ENCODE results near the gene COA6. TPM values are rescaled to one million over a fixed set of nuclear protein-coding genes. Genes with fewer than 3 reads are reported as not detected.

Gene COA6
- polyA plus RNA-seq, 5 donors: 22.7 to 30.8 (median 26.8) TPM

GRCh38 chr1:234405676-234406075 lies 32.4 kb downstream of the COA6 start:
- no peak for DNase-seq

GRCh38 chr1:234406871-234407270 lies 33.6 kb downstream of the COA6 start:
- DNase-seq: no peak

- DNase-seq: no peak
Observed at GRCh38 chr1:234408757-234409156, 35.5 kb downstream of the COA6 start.

- DNase-seq: no peak
Observed at GRCh38 chr1:234409328-234409727, 36.1 kb downstream of the COA6 start.

GRCh38 chr1:234412830-234413229 lies 39.6 kb downstream of the COA6 start:
- DNase-seq: no peak

GRCh38 chr1:234413485-234413884 lies 40.2 kb downstream of the COA6 start:
- no peak for DNase-seq

GRCh38 chr1:234413990-234414389 lies 40.7 kb downstream of the COA6 start:
- no peak for DNase-seq

- DNase-seq: no peak
Observed at GRCh38 chr1:234427950-234428646, 54.8 kb downstream of the COA6 start.

- no peak for DNase-seq
Observed at GRCh38 chr1:234429434-234429806, 56.2 kb downstream of the COA6 start.

GRCh38 chr1:234430691-234431090 lies 57.4 kb downstream of the COA6 start:
- no peak for DNase-seq

GRCh38 chr1:234431255-234431654 lies 58.0 kb downstream of the COA6 start:
- no peak for DNase-seq

GRCh38 chr1:234433563-234434285 lies 60.5 kb downstream of the COA6 start:
- no peak for DNase-seq

Other genes with a start within 250 kb of the COA6 start
- gene TARBP1, start 105.7 kb downstream of the COA6 start, polyA plus RNA-seq (ENCODE audit: insufficient read depth in 1 of 5, insufficient read length in 5 of 5, low replicate concordance in 1 of 5): 100 to 1,000 TPM in 2 of 5 donors, 10 to 100 TPM in 3; 78.3 to 121 (median 85.4) TPM
- gene IRF2BP2, start 236.7 kb downstream of the COA6 start, polyA plus RNA-seq (ENCODE audit: insufficient read depth in 1 of 5, insufficient read length in 5 of 5, low replicate concordance in 1 of 5): 100 to 1,000 TPM; 141 to 199 (median 171) TPM

All from right lung (tissue), 5 donors.